Caco-2 (cell line): Measurements from ENCODE around the gene ASTN2. TPM values are rescaled to one million over a fixed set of nuclear protein-coding genes. Genes with fewer than 3 reads are reported as not detected.

Source experiments
- BruUV-seq: library from RNA; stranded (reverse); fragments of 400-500 nt; replicated peaks from 2 replicates; lab custom pipeline; 2021; lab: Mats Ljungman, UMichigan
- CTCF ChIA-PET: fragments of 300-600 bp; sonication (Branson Sonifier 250); formaldehyde crosslinking; loops from one replicate; lab custom pipeline; 2022; ENCODE audit warnings: antibody characterized with exemption; lab: Charles Lee
- POLR2A ChIA-PET: fragments of 300-600 bp; sonication (Branson Sonifier 250); formaldehyde crosslinking; loops from one replicate; lab custom pipeline; 2022; ENCODE audit warnings: antibody characterized with exemption; lab: Charles Lee
- DNase-seq, 2 experiments: peaks; one replicate each; pipeline versions ENCODE4 v3.0.0 to v3.0.0-alpha.2; 2020 to 2022
- H3K27me3 ChIP-seq: replicated peaks from 2 replicates; pipeline ENCODE4 v1.6.0; 2011; ENCODE audit warnings: low read length; ENCODE audit not compliant: control insufficient read depth, insufficient read depth
- H3K36me3 ChIP-seq: 2 replicates; pipeline ENCODE4 v1.5.1; 2011; ENCODE audit warnings: low read length; ENCODE audit not compliant: control insufficient read depth, insufficient read depth
- H3K4me1 ChIP-seq: fragments of 250-450 bp; sonication (Bioruptor Pico); 2 replicates; pipeline ENCODE4 v1.5.1; 2020; ENCODE audit warnings: mild to moderate bottlenecking
- H3K4me3 ChIP-seq: 2 replicates; pipeline ENCODE4 v1.5.1; 2011; ENCODE audit warnings: low read depth, mild to moderate bottlenecking, control low read depth, low read length
- H3K9me3 ChIP-seq: fragments of 250-450 bp; sonication (Bioruptor Pico); 2 replicates; pipeline ENCODE4 v1.5.1; 2020; ENCODE audit warnings: mild to moderate bottlenecking, moderate library complexity
- H3K27ac Mint-ChIP-seq: one replicate; pipeline ENCODE4 v1.8.0; 2022; ENCODE audit warnings: mixed read lengths; ENCODE audit not compliant: unreplicated experiment
- H3K27me3 Mint-ChIP-seq: one replicate; pipeline ENCODE4 v1.8.0; 2022; ENCODE audit warnings: mixed read lengths; ENCODE audit not compliant: insufficient read depth, unreplicated experiment
- H3K36me3 Mint-ChIP-seq: one replicate; pipeline ENCODE4 v1.8.0; 2022; ENCODE audit warnings: mild to moderate bottlenecking, mixed read lengths; ENCODE audit not compliant: insufficient read depth, unreplicated experiment
- H3K4me1 Mint-ChIP-seq: one replicate; pipeline ENCODE4 v1.8.0; 2022; ENCODE audit warnings: low read depth, mixed read lengths; ENCODE audit not compliant: unreplicated experiment
- H3K4me3 Mint-ChIP-seq: one replicate; pipeline ENCODE4 v1.8.0; 2022; ENCODE audit warnings: mild to moderate bottlenecking, moderate library complexity, mixed read lengths; ENCODE audit not compliant: unreplicated experiment
- H3K9me3 Mint-ChIP-seq: one replicate; pipeline ENCODE4 v1.8.0; 2022; ENCODE audit warnings: mixed read lengths; ENCODE audit not compliant: unreplicated experiment
- intact Hi-C: fragments of 100-400 bp; cut with micrococcal nuclease; formaldehyde crosslinking; loops from one replicate; pipeline ENCODE4 v1.10.0; 2022; ENCODE audit not compliant: unreplicated experiment
- total RNA-seq: library from RNA; stranded (reverse); gene quantifications from 2 replicates; pipeline ENCODE4 v1.2.3, GENCODE V29; 2022
- TF ChIP-seq, protein P1 (sequence below), 2 experiments: fragments of 200-600 bp in 1 of 2; IDR thresholded peaks; 1 replicate in 1 of 2; 2 replicates in 1 of 2; pipeline versions ENCODE4 v1.5.1 to v1.8.0; 2011 to 2022; ENCODE audit warnings: antibody characterized with exemption in 1 of 2, control low read depth in 1 of 2, inconsistent platforms in 1 of 2, low read depth in 1 of 2, low read length in 1 of 2, mild to moderate bottlenecking in 1 of 2, moderate library complexity in 1 of 2; ENCODE audit not compliant: insufficient read depth in 1 of 2, severe bottlenecking in 1 of 2, unreplicated experiment in 1 of 2

Gene ASTN2
- total RNA-seq, 1 experiment from 2014 or later, result 12.7 TPM

DNA sequence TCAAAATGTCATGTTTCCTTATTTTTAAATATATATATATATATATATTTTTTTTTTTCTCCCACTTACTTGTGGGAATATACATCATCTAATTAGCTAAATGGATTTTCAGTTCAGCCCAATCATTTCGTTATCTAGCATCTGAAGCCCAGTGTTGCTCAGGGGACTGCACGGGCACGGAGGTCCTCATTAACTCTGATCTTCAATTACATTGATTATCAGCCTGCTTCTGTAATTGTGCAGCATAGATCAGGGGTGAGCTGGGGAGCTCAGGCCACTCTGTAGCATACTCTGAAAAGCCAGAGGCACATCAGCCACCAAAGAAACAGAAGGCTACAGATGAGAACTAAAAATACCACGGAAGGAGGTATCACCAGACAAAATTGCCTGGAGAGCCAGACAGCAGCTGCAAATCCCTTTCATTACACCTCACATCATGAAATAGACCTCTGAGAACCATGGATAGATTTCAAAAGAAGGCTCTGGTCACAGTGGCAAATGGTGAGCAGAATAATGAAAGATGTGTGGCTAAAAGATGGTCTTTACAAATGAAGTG lies 401.3 kb downstream of the ASTN2 start:
- DNase-seq, result no peak
- no peak overlapping the region for H3K4me3 ChIP-seq
- Mint-ChIP-seq H3K4me1 (no peaks in the 10 kb centered on the region), H3K4me3 (no peak overlapping the region), H3K27ac (no peak overlapping the region), H3K27me3 (no peaks in the 10 kb centered on the region), H3K9me3 (no peaks in the 10 kb centered on the region), H3K36me3 (no peaks in the 10 kb centered on the region)
- intact Hi-C loops, result no loop called here
- H3K36me3 ChIP-seq, result no peaks in the 10 kb centered on the region
- CTCF ChIA-PET, result no interaction called here
- POLR2A ChIA-PET, result no interaction called here
- H3K4me1 ChIP-seq, result no peaks in the 10 kb centered on the region
- TF ChIP-seq, protein P1, sequence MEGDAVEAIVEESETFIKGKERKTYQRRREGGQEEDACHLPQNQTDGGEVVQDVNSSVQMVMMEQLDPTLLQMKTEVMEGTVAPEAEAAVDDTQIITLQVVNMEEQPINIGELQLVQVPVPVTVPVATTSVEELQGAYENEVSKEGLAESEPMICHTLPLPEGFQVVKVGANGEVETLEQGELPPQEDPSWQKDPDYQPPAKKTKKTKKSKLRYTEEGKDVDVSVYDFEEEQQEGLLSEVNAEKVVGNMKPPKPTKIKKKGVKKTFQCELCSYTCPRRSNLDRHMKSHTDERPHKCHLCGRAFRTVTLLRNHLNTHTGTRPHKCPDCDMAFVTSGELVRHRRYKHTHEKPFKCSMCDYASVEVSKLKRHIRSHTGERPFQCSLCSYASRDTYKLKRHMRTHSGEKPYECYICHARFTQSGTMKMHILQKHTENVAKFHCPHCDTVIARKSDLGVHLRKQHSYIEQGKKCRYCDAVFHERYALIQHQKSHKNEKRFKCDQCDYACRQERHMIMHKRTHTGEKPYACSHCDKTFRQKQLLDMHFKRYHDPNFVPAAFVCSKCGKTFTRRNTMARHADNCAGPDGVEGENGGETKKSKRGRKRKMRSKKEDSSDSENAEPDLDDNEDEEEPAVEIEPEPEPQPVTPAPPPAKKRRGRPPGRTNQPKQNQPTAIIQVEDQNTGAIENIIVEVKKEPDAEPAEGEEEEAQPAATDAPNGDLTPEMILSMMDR (IDR thresholded peaks at IDR 0.05; ENCODE audit: insufficient read depth in 1 of 2, low read depth in 1 of 2, low read length in 1 of 2, severe bottlenecking in 1 of 2, unreplicated experiment in 1 of 2), result no peak
- BruUV-seq, result no TSS peak
- no peaks in the 10 kb centered on the region for H3K27me3 ChIP-seq
- no peaks in the 10 kb centered on the region; the same call in 1 of the 2 replicates for H3K9me3 ChIP-seq

DNA sequence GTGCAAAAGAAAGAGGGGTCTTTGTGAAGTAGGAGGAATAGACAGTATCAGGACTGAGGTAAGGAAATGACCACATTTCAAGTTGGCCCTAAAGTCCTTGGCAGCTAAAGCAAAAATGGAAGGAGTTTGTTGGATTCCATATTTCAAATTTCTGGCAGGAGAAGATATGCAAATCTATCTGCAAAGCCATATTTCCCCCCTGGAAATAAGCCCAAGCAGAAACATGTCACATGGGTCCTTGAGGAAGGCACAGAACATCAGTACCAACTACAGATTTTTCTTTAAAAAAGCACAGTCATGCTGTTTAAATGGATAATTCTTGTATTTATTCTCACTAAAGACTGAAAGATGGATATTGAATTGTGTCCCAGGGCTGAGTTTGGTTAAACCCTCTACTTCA lies 404.8 kb downstream of the ASTN2 start:
- CTCF ChIA-PET, result no interaction called here
- Mint-ChIP-seq H3K27ac (no peak overlapping the region), H3K4me3 (no peak overlapping the region), H3K36me3 (no peaks in the 10 kb centered on the region), H3K4me1 (no peaks in the 10 kb centered on the region), H3K9me3 (no peaks in the 10 kb centered on the region), H3K27me3 (no peaks in the 10 kb centered on the region)
- Histone ChIP-seq H3K9me3 (no peaks in the 10 kb centered on the region), H3K36me3 (no peaks in the 10 kb centered on the region), H3K4me3 (no peak overlapping the region), H3K4me1 (no peaks in the 10 kb centered on the region), H3K27me3 (no peaks in the 10 kb centered on the region)
- BruUV-seq, result no TSS peak
- TF ChIP-seq, protein P1 (IDR thresholded peaks at IDR 0.05; ENCODE audit: insufficient read depth in 1 of 2, low read depth in 1 of 2, low read length in 1 of 2, severe bottlenecking in 1 of 2, unreplicated experiment in 1 of 2), result no peak
- intact Hi-C loops, result no loop called here
- no peak for DNase-seq
- POLR2A ChIA-PET, result no interaction called here

DNA sequence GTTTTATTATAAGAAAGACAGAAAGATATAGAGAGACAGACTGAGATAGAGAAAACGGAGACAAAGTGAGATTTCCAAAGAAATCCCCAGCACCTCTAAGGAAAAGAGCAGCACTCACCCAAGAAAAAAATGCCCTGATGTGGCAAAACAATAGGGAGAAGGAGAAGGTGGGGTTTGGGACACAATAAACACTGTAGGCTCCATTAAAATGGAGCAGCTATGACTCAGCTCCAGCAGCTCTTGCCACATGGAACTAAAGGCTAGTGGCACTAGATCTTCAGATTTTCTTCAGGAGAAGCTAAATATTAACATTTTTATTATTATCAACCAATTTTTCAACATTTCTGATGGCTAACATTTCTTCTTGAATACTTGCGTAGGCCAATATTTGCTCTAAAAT lies 406.0 kb downstream of the ASTN2 start:
- no peaks in the 10 kb centered on the region for H3K9me3 Mint-ChIP-seq
- ChIA-PET POLR2A (no interaction called here), CTCF (no interaction called here)
- no peak overlapping the region for H3K4me3 Mint-ChIP-seq
- no peaks in the 10 kb centered on the region for H3K36me3 ChIP-seq
- H3K4me1 Mint-ChIP-seq, result no peaks in the 10 kb centered on the region
- TF ChIP-seq, protein P1 (IDR thresholded peaks at IDR 0.05; ENCODE audit: insufficient read depth in 1 of 2, low read depth in 1 of 2, low read length in 1 of 2, severe bottlenecking in 1 of 2, unreplicated experiment in 1 of 2), result no peak
- BruUV-seq, result no TSS peak
- no peaks in the 10 kb centered on the region for H3K9me3 ChIP-seq
- intact Hi-C loops, result no loop called here
- no peak overlapping the region for H3K4me3 ChIP-seq
- no peaks in the 10 kb centered on the region for H3K27me3 Mint-ChIP-seq
- no peaks in the 10 kb centered on the region for H3K27me3 ChIP-seq
- no peaks in the 10 kb centered on the region for H3K36me3 Mint-ChIP-seq
- H3K4me1 ChIP-seq, result no peaks in the 10 kb centered on the region
- no peak overlapping the region for H3K27ac Mint-ChIP-seq
- DNase-seq, result no peak
